Measurements from ENCODE around the gene NPAS3.

Gene NPAS3

DNA sequence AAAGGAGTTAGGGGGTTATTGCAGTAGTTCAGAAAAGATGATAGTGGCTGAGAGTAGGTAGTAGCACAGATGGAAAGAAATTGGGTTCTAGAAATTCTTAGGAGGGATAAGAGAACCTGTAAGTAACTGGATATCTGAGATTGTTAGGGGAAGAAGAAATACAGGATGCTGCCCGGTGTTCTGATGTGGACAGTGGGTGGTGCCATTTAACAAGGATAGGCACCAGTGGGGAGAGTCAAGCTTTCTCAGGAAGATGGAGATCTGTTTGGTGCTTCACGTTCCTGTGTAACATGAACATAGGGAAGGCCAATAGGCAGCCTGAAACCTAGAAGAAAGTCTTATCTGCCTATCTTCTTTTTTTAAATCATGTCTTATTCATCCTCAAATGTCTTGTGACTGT is 245.9 kb downstream of the NPAS3 start:
- DNase-seq (ENCODE audit: low read depth) = peak; percentile 35

GRCh38 chr14:33186656-33187055 is 248.0 kb downstream of the NPAS3 start:
- DNase-seq (ENCODE audit: low read depth) = no peak

GRCh38 chr14:33188880-33189279 is 250.2 kb downstream of the NPAS3 start:
- DNase-seq (ENCODE audit: low read depth) = no peak

DNA sequence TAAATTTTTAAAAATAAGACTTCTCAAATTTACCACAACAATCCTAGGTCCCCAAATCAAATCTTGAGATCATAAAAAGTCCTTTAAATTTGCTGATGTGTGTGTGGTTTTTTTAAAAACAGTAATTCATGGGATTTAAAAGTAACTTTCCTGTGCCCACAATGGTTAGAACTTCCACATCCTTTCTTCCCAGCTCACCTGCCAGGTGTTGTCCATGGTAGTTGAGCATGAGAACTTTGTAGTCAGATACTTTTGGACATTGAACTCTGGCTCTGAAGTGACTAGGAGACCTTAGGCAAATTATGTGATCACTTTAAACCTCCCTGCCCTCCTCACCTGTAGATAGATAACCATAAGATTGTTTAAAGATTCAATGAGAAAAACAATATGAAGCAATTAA is 253.2 kb downstream of the NPAS3 start:
- no peak for DNase-seq (ENCODE audit: low read depth)

DNA sequence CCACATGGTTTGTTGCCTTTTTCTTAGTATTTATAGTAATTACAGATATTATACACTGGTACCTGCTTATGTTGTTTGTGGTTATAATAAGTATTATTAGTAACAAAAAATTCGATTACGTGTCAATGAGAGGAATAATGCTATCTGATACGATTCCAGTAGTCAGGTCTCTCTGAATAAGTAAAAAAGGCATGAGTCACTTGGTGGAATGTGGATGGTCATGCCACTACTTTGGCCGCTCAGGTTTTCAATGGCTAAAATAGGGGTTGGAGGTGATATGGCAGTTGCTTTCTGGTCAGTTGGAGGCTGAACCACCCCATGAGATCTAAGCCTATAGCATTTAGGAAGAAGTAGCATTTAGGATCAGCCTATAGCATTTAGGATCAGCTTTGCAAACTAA is 255.9 kb downstream of the NPAS3 start:
- no peak for DNase-seq (ENCODE audit: low read depth)

GRCh38 chr14:33198684-33199083 is 260.0 kb downstream of the NPAS3 start:
- no peak for DNase-seq (ENCODE audit: low read depth)

DNA sequence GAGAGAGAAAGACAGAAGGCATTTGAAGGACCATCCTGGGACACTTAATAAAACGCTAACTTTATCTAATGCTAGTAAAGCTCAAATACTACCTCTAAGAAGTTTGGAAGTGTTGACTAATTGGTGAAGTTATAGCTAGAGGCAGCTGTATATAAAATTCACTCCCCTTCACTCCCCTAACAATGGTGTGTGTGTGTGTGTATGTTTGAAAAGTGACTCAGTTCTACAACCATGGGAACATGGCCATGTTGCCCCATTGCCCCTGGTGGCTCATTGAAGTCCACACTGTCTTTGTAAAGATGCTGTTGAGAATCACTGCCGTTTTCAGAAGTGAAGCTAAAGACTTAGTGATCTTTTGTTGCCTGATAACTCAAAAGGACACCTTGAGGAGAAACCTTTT is 262.4 kb downstream of the NPAS3 start:
- no peak for DNase-seq (ENCODE audit: low read depth)

DNA sequence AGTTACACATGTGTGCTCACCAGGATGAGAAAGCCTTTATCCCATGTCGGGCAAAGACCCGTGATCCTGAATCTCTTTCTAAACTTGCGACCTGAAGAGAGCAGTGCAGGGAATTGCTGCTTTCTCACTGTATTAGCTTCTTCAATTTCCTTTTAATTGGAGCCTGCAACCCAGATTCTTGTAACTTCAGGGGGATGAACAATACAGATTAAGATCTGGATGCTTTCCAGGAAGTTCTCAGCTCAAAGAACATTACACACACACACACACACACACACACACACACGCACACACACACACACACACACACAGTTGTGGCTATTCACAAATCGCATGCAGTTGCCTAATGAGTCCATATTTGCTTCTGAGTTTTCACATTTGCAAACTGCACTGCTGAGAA is 268.3 kb downstream of the NPAS3 start:
- DNase-seq (ENCODE audit: low read depth) = no peak

- DNase-seq (ENCODE audit: low read depth) = no peak
Measured at GRCh38 chr14:33207467-33208017, 268.9 kb downstream of the NPAS3 start.

DNA sequence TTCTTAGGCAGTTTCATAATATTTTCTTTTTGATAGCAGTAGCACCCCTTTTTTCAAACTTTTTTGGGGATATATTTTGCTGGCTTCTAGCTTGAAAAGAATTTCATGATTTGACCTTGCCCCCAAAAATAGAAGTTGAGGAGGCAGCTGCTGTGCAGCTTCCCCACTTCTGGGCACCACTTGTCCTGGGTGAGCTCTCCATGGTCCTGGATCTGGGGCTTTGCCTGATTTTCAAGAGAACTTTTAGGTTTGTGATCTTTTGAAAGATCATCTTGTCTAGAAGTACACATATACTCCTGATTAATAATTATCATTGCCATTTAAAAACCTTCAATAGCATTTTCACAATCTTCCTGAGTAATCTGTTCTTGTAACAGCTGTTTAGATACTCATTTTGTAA is 271.6 kb downstream of the NPAS3 start:
- peak; percentile 37 for DNase-seq (ENCODE audit: low read depth)

GRCh38 chr14:33218026-33218425 is 279.3 kb downstream of the NPAS3 start:
- peak; percentile 14 for DNase-seq (ENCODE audit: low read depth)

DNA sequence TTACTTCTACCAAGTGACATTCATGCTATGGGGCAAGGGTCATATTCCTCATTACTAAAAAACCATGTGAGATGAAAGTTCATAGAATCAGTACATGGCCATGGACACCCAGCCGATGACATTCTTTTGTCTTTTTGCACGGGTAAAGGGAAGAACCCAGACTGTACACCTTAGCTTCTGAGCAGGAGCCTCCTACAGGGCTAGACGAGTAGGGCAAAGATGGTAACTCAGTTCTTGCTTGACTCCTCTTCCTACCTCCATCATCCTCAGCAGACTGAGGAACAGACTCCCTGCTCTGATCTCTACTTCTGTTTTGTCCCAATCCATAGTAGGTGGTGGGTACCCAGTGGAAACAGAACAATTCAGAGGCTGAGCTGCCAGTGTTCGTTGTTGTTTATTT is 281.3 kb downstream of the NPAS3 start:
- DNase-seq (ENCODE audit: low read depth) = no peak

- DNase-seq (ENCODE audit: low read depth) = no peak
Measured at GRCh38 chr14:33229269-33229929, 290.7 kb downstream of the NPAS3 start.

- no peak for DNase-seq (ENCODE audit: low read depth)
Measured at GRCh38 chr14:33230021-33230420, 291.3 kb downstream of the NPAS3 start.

DNA sequence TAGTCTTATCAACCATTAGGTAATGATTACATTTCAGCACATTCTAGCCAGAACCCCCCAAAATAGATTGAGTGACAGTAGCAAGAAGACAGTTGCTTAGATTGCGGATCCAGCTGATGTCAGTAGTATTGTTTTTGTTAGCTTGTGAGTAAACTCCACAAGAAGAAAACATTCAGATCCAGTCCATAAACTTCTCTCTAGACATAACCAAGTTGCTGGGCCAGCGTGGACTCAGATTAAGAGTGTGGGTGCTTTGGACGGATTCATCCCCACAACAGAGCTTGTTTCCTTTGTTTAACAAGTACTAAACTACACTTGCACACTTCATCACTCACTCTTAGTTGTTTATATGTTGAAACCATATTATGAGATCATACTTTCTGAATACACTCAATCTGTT is 293.4 kb downstream of the NPAS3 start:
- no peak for DNase-seq (ENCODE audit: low read depth)

DNA sequence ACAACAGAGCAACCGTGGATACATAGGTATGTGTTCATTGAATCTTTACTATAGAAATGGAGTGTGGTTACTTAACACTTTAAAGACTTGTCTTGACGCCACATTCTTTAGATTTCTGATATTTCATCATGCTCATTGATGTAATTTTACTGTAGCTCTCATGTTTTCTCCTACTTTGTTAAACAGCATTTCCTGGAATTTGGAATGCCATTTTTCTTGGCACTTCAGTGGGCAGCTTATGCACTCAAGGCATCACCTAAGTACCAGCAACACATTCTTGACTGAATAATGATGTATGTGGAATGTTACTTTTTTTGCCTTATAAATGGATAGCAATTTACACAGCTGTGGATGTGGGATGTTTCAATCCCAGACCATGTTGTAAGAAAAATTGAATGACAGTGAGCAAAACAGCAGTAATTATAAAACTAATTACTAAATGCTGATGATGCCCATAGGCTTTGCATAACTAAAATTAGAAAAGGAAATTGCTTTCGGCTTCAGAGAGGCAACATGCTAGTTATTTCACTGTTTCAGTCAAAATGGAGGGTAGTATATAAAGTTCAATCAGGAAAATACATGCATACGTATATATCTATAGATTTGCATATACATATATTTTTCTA is 298.5 kb downstream of the NPAS3 start:
- DNase-seq (ENCODE audit: low read depth) = peak; percentile 4

DNA sequence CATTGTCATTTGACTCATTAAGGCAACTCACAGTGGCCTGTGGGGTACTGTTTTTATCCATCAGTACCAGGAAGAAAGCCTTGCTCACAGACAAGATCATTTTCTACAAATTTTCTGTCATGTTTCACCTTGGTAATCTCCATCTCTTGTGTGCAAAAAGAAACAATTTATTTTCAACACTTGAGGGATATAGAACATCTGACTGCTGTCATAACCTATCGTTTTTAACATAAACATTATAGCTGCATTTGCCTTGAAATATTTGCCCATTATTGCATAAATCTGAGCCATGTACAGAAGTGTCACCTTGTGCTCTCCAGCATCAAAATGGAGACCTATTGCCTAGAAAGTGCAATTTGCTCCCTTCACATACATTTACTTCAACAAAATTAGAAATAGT is 300.8 kb downstream of the NPAS3 start:
- DNase-seq (ENCODE audit: low read depth) = no peak

GRCh38 chr14:33240466-33240865 is 301.8 kb downstream of the NPAS3 start:
- no peak for DNase-seq (ENCODE audit: low read depth)

DNA sequence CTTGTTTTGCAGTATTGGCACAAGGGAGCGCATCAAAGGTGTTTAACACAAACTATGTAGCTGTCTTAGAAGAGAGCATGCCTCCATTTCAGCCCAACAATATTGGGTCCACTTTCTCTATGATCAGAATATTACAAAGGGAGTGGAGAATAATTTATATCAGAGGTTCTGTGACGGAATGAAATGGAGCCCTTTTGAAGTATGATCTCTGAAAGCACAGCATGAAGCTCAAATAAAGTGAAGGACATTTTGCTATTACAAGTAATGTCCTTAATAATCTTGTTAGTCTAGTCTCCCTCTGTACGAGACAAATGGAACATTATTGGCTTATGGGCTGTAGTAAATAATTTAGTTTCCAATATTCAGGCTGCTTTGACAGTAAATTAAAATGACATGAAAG is 302.7 kb downstream of the NPAS3 start:
- no peak for DNase-seq (ENCODE audit: low read depth)

GRCh38 chr14:33249233-33249820 is 310.6 kb downstream of the NPAS3 start:
- no peak for DNase-seq (ENCODE audit: low read depth)

GRCh38 chr14:33250963-33251362 is 312.3 kb downstream of the NPAS3 start:
- DNase-seq (ENCODE audit: low read depth) = no peak

DNA sequence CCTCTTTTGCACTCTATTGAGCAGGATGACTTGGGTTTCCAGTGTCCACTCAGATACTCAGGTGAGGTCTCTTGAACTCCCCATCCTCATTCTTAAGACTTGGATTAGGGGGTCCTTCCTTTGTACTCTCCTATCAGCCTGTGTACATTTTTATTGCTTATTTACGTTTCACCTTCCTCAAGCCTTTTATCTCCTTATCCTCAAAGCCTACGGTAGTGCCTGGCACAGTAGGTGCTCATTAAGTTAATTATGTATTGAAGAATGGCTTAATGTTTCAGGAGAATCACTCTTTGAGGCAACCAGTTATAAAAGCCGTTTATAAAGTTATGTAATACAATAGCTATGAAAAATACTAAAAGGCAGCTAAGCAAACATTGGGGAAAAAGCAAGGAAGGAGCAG is 315.7 kb downstream of the NPAS3 start:
- no peak for DNase-seq (ENCODE audit: low read depth)

DNA sequence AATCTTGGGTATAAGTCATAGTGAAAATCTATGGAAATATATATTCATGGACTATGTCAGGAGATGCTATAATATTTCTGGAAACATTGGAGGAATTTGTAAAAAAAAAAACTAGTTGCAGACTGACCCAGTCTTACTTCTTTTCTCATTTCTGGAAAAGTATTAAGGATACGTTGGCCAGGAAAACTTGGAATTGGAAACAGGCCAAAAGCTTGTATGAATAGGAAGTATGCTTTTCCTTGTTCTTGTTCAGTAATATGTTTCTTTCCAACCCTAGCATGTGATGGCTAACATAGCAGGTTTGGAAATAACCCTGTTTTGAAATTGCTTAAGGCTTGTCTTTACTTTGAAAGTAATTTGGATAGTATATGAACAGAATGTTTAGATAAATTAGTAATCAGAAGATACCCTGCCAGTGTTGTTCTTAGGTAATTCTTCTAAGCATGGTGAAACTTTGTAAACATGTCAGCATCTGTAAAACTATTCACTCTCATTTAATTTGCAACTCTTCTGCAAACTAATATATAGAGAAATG is 316.2 kb downstream of the NPAS3 start:
- no peak for DNase-seq (ENCODE audit: low read depth)
